ENCODE results near the gene HTATIP2.
"Not testable (repeated sequence)": the region's sequence is repeated elsewhere in the genome, so short reads cannot be mapped to it uniquely, and the experiment has no call there.

Gene HTATIP2

GRCh38 chr11:20360650-20361049, 2.9 kb upstream of the HTATIP2 start:
- no peak overlapping the region for H3K27ac ChIP-seq
- TF ChIP-seq ZFX (IDR thresholded peaks at IDR 0.05) (no peak), CTCF (conservative IDR thresholded peaks at IDR 0.05) (no peak)

- TF ChIP-seq ZFX (IDR thresholded peaks at IDR 0.05) (no peak), CTCF (conservative IDR thresholded peaks at IDR 0.05) (no peak)
Observed at GRCh38 chr11:20362481-20362880, 1.0 kb upstream of the HTATIP2 start.

GRCh38 chr11:20363149-20363499, 390 bp upstream of the HTATIP2 start:
- no peak overlapping the region for H3K27ac ChIP-seq

More at GRCh38 chr11:20362481-20362880, 1.0 kb upstream of the HTATIP2 start:
- no peak overlapping the region for H3K27ac ChIP-seq

GRCh38 chr11:20364341-20364792, 853 bp downstream of the HTATIP2 start:
- no peak for TF ChIP-seq ZFX (IDR thresholded peaks at IDR 0.05)
- no peak for TF ChIP-seq CTCF (conservative IDR thresholded peaks at IDR 0.05)
- no peak overlapping the region for H3K27ac ChIP-seq

More at GRCh38 chr11:20363149-20363499, 390 bp upstream of the HTATIP2 start:
- TF ChIP-seq CTCF (conservative IDR thresholded peaks at IDR 0.05) = no peak
- TF ChIP-seq ZFX (IDR thresholded peaks at IDR 0.05) = no peak

- H3K27ac ChIP-seq = not testable (repeated sequence)
Observed at GRCh38 chr11:20365465-20365864, 2.0 kb downstream of the HTATIP2 start.

GRCh38 chr11:20367313-20367948, 3.9 kb downstream of the HTATIP2 start:
- TF ChIP-seq CTCF (conservative IDR thresholded peaks at IDR 0.05) (no peak), ZFX (IDR thresholded peaks at IDR 0.05) (no peak)
- H3K27ac ChIP-seq = no peak overlapping the region

- no peak overlapping the region for H3K27ac ChIP-seq
- TF ChIP-seq CTCF (conservative IDR thresholded peaks at IDR 0.05) (no peak), ZFX (IDR thresholded peaks at IDR 0.05) (no peak)
Observed at GRCh38 chr11:20368438-20368837, 4.9 kb downstream of the HTATIP2 start.

GRCh38 chr11:20369826-20370225, 6.3 kb downstream of the HTATIP2 start:
- no peak overlapping the region for H3K27ac ChIP-seq
- TF ChIP-seq CTCF (conservative IDR thresholded peaks at IDR 0.05) (no peak), ZFX (IDR thresholded peaks at IDR 0.05) (no peak)
